HG03378 (cell line): ENCODE measurements around the gene PIP5K1A.

Experiments used
- ATAC-seq: cut with Tn5 transposase; IDR thresholded peaks from one replicate; pipeline ENCODE4 v1.9.1; 2021; ENCODE audit warnings: mild to moderate bottlenecking, moderate library complexity; ENCODE audit not compliant: unreplicated experiment

PIP5K1A gene

GRCh38 chr1:151287341-151287699 lies 89.0 kb downstream of the PIP5K1A start:
- no peak for ATAC-seq

GRCh38 chr1:151287767-151288500 lies 89.6 kb downstream of the PIP5K1A start:
- ATAC-seq: no peak

GRCh38 chr1:151288502-151288901 lies 90.2 kb downstream of the PIP5K1A start:
- ATAC-seq: no peak

- ATAC-seq: no peak
Observed at GRCh38 chr1:151289080-151289935, 91.0 kb downstream of the PIP5K1A start.

GRCh38 chr1:151289991-151290708 lies 91.8 kb downstream of the PIP5K1A start:
- no peak for ATAC-seq

GRCh38 chr1:151290709-151291303 lies 92.5 kb downstream of the PIP5K1A start:
- ATAC-seq: no peak

- ATAC-seq: no peak
Observed at GRCh38 chr1:151292207-151293030, 94.1 kb downstream of the PIP5K1A start.

GRCh38 chr1:151293093-151293492 lies 94.7 kb downstream of the PIP5K1A start:
- ATAC-seq: no peak

GRCh38 chr1:151294742-151295462 lies 96.5 kb downstream of the PIP5K1A start:
- ATAC-seq: no peak
